ENCODE data around the gene KREMEN1.
"Not testable (repeated sequence)": the region's sequence is repeated elsewhere in the genome, so short reads cannot be mapped to it uniquely, and the experiment has no call there.

Gene KREMEN1

GRCh38 chr22:29078036-29078868 is 5.4 kb downstream of the KREMEN1 start:
- no peak overlapping the region for H3K4me3 ChIP-seq (ENCODE audit: low read depth, low read length)

DNA sequence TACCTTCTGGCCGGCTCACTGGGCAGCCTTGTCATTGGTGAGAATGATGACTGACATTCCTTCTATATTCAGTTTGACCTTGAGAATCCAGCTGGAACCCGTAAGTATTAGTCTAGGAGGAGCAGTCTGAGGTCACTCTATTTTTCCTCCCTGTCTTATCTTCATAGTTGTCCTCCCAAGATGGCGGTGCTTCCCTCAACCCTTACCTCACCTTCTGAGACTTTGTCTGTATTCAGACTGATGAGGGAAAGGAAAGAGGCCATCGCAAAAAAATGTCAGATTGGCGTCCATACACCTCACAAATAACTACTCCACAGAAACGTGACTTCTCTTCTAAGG is 6.0 kb downstream of the KREMEN1 start:
- H3K4me3 ChIP-seq (ENCODE audit: low read depth, low read length) = no peak overlapping the region

DNA sequence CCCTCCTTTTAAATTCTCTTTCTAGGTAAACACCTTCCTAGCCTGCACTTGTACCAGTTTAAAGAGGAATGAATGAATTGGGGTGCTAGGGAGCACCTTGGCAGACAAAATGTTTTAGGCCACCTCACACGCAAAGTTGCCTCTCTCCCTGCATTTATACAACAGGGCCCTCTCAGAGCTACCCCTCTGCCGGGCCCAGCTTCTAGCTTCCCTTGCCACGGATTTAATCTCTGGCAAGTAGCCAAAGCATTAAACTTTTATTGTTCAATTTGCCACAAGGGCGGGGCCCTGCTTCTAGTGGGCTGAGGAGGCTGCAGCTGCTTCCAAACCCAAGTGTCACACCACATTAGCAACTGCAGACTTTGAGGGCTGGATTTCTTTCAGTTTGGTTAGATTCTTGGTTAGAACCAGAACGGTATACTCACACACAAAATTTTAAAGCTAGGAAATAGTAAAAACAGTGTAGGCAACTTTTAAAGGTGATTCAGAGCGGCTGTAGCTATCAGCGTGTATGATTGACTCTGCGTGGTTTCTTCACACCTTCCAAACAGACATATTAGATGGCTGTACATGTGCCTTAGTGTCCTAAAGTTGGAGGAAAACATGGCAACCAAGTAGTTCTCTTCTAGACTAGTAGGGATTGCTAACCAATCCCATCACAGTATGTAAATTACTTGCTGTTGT is 6.5 kb downstream of the KREMEN1 start:
- H3K4me3 ChIP-seq (ENCODE audit: low read depth, low read length) = no peak overlapping the region

GRCh38 chr22:29080106-29080975 is 7.5 kb downstream of the KREMEN1 start:
- no peak overlapping the region for H3K4me3 ChIP-seq (ENCODE audit: low read depth, low read length)

DNA sequence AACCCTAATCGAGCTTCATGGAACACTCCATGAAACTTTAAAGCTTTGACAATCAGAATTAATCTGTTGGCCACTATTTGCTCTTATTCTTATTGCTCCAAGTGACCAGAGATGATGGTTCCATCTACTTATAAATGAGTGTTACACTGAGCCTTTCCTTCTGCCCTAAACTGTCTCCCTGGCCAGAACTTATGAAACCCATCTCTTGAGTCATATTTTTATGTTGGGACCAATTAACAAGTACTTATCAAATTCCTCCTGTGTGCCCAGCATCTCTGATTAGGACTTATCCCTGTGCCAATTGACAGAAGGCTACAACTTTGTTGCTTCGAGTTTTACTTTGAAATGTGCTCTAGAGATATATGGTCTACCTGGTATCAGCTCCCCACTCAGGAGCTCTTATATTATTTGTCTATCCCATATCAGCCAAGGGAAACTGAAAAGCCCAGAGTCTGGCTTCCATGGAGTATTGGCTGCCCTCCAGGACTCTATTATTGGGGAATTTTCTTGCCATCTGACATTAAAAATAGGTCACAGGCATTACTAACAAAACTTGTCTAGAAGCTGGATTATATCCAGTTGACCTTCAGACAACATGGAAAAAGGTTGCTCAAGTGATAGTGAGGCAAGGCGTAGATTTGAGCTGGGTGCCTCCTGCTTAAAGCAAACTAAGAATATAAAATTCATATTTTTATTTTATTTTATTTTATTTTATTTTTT is 8.8 kb downstream of the KREMEN1 start:
- H3K4me3 ChIP-seq (ENCODE audit: low read depth, low read length) = no peak overlapping the region

DNA sequence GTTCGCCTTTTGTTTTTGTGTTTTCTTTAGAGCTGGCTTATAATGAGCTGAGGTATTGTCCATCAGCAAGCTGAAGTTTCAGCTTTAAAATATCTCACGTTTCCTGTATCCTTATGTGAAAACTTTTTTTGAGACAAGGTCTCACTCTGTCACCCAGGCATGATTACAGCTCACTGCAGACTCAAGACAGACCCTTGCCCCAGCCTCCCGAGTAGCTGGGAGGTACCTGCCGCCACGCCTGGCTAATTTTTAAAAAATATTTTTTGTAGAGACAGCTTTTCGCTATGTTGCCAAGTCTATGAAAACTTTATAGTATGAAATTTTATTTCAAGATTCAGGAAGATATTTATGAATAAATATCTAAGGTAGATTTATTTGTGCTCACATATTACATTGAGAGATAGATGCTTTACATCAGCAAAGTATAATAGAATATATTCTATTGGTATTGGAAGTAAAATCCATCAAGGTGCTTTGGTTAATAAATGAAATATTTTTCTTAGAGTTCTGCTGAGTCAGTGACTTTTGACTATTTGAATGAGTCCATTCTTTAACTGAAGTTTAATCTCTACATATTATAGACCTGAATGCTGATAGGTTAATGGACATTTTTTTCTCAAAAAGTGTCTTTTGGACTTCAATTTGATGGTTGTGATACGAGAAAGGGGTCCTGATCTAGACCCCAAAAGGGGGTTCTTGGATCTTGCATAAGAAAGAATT is 10.2 kb downstream of the KREMEN1 start:
- no peak overlapping the region for H3K4me3 ChIP-seq (ENCODE audit: low read depth, low read length)

DNA sequence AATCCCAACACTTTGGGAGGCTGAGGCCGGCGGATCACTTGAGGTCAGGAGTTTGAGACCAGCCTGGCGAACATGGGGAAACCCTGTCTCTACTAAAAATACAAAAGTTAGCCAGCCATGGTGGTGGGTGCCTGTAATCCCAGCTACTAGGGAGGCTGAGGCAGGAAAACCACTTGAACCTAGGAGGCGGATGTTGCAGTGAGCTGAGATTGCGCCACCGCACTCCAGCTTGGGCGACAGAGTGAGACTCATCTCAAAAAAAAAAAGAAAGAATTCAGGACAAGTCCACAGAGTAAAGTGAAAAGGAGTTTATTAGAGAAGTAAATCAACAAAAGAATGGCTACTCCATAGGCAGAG is 10.7 kb downstream of the KREMEN1 start:
- H3K4me3 ChIP-seq (ENCODE audit: low read depth, low read length) = not testable (repeated sequence)

GRCh38 chr22:29083933-29084591 is 11.2 kb downstream of the KREMEN1 start:
- no peak overlapping the region for H3K4me3 ChIP-seq (ENCODE audit: low read depth, low read length)

GRCh38 chr22:29087012-29087411 is 14.2 kb downstream of the KREMEN1 start:
- no peak overlapping the region for H3K4me3 ChIP-seq (ENCODE audit: low read depth, low read length)

DNA sequence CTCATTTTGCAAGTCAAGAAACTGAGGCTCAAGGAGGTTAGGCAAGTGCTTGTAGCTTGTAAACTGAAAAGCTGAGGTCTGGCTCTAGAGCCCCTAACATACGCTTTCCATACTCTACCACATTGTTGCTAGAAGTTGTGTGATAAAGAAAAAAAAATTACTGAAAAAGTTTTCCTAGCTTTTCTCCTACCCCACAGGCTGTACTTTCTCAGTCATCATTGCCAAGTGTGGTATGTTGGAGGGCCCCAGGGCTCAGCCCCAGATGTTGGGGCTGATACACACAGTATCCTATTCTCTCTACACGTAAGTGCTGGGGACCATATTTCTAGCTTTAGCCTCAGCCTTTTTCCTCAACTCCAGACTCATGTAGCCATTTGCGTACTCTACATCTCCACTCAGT is 16.0 kb downstream of the KREMEN1 start:
- no peak overlapping the region for H3K4me3 ChIP-seq (ENCODE audit: low read depth, low read length)

DNA sequence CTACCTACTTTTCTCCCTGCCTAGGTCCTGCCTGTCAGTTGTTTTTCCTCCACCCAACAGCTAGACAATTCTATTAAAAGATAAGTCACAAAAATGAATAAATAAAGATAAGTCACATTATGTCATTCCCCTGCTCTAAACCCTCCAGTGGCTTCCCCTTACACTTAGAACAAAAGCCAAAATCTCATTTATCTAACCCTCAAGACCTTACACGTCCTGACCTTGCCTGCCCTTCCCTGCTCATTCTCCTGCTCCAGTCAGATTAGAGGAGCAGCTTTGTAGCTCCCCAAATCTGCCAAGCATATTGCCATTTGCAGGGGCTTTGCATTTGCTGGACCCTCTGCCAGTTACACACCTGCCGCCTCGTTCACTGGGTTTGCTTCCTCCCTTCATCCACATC is 16.7 kb downstream of the KREMEN1 start:
- H3K4me3 ChIP-seq (ENCODE audit: low read depth, low read length) = no peak overlapping the region

DNA sequence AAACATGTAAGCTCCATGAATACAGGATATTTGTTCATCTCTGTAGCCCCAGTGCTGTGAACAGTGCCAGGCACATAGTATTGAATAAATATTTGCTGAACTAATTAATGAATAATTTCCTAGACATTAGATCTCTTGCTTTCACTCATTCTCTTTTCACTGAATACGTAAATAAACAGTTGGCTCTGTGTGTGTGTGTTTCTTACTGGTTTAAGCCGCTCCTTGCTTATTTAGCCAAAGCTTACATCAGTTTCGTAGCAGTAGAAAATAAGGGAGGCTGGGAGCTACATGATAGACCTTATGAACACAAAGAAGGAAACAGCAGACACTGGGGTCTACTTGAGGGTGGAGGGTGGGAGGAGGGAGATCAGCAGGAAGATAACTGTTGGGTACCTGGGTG is 17.2 kb downstream of the KREMEN1 start:
- H3K4me3 ChIP-seq (ENCODE audit: low read depth, low read length) = no peak overlapping the region

GRCh38 chr22:29092243-29092642 is 19.4 kb downstream of the KREMEN1 start:
- H3K4me3 ChIP-seq (ENCODE audit: low read depth, low read length) = no peak overlapping the region

DNA sequence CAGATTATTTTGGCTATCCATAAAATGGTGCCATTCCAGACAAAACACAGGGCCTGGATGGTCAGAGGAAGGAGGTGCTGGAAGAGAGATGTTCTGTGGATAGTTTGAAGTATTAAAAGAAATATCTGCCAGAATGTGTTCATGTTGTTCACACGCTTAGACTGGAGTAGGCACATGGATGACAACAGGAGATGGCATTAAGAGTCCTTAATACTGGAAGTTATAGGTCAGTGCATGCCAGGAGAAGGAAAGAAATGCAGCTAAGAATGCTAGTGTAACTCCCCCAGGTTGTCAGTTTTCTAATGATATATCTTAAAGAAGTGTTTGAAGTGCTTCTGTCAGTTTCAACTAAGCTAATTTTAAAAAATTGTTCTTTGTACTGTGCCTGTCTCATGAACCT is 20.2 kb downstream of the KREMEN1 start:
- H3K4me3 ChIP-seq (ENCODE audit: low read depth, low read length) = no peak overlapping the region

GRCh38 chr22:29093501-29094300 is 20.9 kb downstream of the KREMEN1 start:
- no peak overlapping the region for H3K4me3 ChIP-seq (ENCODE audit: low read depth, low read length)

DNA sequence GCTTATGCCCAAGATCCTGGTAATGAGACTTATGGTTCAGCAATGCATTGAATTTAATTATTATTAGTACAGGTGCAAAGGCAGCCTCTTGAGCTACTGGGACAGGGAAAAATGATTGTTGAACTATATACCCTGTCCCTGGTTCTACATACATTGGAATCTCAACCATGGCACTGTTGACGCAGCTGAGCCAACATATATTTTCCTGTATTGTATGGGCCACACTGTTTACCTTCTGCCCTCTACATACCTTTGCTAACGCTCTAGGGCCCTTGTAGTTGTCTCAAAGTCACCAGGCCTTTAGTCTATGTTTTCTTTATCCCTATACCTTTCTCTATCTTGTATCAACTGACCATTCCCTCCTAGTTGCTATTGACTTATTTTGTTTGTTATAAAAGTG is 22.6 kb downstream of the KREMEN1 start:
- no peak overlapping the region for H3K4me3 ChIP-seq (ENCODE audit: low read depth, low read length)

DNA sequence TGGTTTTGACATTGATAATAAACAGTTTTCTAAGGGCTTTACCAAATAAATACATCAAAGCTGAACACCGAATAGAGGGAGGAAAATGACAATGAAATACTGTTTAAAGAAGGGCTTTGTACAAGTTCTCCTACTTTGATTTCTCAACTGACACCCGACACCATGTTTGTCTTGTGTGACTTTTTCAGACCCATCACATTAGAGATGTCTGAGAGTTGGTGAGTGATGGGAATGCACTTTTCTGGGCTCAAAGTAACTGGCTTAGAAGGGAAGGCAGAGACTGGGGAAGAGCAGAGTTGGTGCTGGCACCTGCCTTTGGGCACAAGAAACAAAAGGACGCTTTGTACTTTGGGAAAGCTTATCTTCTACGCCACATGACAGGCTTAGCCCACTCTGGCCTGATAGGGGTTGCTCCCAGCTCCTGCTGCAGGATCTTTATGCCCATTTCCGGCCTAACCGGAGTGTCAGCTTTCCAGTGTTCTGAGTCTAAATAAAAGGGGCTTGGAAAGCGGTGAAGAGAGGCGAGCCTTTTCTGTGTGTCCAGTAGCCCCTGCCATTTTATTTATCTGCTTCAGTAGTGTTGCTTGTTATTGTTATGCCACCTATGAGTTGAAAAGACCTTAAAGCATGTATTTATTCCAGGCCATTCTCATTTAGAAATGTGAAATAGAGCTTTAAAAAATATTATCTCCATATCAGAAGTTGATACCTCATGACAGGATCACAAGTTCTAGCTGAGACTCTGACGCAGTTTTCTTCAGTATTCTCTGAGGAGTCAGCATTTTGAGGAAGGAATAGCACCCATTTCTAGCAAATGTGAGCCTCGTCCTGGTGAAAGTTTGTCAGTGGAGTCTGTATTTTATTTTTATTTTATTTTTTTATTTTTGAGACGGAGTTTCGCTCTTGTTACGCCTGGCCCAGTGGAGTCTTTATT is 24.2 kb downstream of the KREMEN1 start:
- no peak overlapping the region for H3K4me3 ChIP-seq (ENCODE audit: low read depth, low read length)

DNA sequence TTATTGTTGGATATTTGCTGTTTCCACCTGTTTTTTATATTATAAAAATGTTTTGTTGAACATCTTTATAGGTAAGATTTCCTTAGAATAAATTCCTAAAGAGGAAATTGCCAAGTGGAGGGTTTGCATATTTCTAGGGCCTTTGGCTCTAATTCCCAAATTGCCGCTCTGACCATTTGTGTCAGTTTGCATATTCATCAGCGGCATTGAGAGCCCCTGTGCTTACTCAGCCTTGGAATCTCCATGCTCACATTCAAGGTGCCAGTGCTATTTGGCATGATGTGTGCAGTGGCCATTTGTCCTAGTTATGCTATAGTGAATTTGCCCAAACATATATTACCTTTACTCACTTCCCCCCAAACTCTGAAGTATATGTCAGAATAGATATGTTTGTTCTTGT is 25.5 kb downstream of the KREMEN1 start:
- no peak overlapping the region for H3K4me3 ChIP-seq (ENCODE audit: low read depth, low read length)

All from iPS-11a (cell line).